GM23248 (cell line): ENCODE results near the gene PADI2.

Source experiments
- EZH2 ChIP-seq: fragments of 200-600 bp; sonication (generic); IDR thresholded peaks from 2 replicates; pipeline ENCODE4 v1.6.1; 2018; ENCODE audit warnings: antibody characterized with exemption, mild to moderate bottlenecking; ENCODE audit not compliant: insufficient read depth, poor library complexity, severe bottlenecking
- EZH2phosphoT487 ChIP-seq: fragments of 200-600 bp; sonication (generic); IDR thresholded peaks from 2 replicates; pipeline ENCODE4 v1.6.1; 2018; ENCODE audit warnings: antibody characterized with exemption, moderate library complexity, mild to moderate bottlenecking, low read depth; ENCODE audit not compliant: insufficient read depth

GRCh38 chr1:17082761-17083160, 36.5 kb downstream of the PADI2 start:
- TF ChIP-seq EZH2phosphoT487 (no peak), EZH2 (no peak)
